CD4-positive, alpha-beta T cell treated with Interleukin-17A for 4 hours (primary cell): Measurements from ENCODE around the gene ERFL.
A peak's percentile ranks its signal among the peaks of the same experiment; 100 is the strongest.

Source experiments
- DNase-seq: peaks from one replicate; pipeline ENCODE4 v3.0.0-alpha.2; 2020; ENCODE audit warnings: mixed read lengths

ERFL gene

DNA sequence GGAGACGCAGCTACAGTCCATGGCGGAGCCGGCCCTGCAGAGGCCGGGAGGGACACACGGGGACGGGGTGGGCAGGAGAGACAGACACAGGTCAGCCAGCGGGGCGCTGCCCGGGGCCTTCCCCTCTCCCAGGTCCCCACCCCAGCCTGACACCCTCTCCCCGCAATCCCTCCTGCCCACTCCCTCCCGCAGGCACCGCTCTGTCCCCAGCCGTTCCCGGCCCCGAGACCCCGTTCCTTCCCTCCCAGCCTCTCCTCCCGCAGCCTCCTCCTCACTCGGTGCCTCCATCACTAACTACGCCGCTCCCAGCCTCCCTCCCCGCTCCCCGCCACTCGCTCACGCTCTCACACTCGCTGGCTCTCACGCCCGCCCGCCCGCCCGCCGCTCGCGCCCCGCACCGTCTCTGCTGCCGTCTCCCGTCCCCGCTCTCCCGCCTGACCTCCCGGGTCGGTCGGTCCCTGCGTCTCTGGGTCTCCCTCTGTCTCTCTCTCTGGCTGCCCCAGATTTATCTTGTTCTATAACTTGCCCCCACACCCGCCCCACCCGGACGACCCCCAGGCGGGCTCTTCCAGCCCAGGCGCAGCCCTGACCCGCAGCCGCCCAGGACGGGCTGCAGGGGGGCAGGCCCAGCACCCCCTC lies 15.2 kb downstream of the ERFL start:
- DNase-seq = peak; percentile 56

DNA sequence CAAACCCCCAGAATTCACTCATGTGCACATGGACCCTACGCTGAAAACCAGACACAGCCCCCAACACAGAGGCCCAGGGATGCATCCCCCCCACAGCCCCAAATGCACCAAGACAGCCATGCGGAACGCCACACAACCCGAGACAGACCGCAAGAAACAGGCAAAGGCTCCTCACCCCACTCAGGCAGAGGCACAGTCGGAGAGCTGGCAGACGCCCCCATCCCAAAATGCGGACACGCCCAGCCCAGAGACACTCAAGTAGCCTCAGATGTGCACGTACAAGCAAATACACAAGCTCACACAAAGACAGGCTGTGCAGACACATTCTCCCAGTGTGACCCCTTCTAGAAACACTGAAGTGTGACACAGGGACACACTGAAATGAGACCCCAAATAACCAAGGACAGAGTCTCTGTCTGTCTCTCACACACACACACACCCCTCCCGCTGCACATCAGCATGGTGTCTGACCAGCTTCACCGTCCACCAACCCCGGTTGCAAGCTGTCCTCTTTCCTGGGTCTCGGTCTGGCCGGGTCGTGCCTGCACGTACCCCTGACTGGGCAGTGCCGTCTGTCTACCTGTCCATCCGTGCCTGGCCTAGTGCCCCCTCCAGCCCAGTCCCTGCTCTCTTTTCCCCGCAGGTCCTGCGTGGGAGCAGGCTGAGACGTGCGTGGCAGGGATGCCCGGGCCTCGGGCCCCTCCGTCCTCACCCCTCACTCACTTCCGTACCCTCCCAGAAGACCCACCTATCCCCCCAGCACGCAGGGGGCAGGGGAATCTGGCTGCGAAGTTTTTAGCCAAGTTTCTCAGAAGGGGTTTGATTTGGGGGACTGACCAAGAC lies 16.1 kb downstream of the ERFL start:
- DNase-seq = peak; percentile 37

DNA sequence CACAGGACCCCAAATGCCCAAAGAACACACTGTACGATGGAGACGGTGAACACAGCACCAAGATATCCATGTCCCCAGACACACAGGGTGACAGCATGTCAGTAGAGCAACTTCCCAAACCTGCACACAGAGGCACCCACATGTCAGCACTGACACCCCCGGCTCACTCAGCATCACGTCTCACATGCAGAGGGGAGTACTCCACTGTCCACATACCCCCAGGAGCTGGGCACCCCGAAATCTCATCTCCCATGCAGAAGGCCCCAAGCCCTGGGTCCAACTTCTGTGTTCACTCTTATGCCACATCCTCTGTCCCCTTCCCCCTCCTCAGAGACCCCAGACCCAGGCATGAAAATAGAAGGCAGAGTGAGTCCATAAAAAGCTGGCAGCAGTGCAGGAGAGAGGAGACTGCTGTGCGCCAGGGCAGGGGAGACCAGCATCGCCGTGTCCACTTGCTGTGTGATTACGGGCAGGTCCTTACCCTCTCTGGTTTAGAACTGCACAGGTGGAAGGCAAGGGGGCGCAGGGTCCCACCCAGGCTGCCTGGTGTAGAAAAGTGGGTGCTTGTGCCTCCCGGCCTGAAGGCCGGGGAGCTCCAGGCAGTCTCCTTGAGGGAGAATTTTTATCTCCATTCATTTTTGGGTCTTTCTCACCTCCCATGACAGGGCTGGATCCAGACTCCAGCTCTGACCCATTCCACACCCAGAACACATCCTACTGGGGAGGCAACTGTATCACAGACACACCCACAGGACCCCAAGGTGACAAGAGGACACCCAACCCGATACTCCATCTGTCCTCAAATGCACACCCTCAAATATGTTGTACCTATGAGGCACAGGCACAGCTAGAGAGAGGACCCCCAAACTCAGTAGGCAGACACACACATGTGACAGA lies 17.0 kb downstream of the ERFL start:
- peak; percentile 41 for DNase-seq

DNA sequence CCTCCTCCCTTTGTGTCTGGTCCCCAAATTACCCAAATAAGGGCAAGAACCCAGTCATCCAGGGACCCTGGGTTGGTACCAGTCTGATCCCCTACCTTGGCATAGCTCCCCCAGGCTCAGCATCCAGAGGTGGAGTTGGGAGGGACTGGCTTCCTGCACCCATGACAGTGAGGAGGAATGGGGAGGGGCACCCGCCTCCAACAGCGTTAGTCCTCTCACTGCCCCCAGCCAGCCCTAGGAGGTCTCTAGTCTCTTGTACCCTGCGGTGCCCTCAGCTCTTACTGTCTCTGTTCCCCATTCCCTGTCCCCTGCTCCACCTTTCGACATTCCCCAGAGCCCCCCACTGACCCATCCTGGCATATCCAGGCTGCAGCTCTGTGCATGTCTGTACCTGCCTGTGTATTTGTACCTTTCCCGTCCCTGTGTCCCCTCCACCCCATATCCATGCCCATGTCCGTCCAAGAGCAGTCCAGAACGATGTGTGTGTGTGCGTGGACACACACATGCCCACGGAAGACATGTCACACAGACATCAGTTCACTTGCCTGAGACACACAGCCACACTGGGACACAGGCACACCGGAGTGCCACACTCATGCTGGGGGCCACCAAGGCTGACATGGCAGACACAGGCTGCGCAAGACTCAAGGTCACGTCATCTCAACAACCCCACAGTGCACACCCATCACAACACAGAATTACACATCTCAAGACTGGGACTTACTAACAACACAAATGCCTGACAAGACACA lies 17.8 kb downstream of the ERFL start:
- DNase-seq = peak; percentile 34

DNA sequence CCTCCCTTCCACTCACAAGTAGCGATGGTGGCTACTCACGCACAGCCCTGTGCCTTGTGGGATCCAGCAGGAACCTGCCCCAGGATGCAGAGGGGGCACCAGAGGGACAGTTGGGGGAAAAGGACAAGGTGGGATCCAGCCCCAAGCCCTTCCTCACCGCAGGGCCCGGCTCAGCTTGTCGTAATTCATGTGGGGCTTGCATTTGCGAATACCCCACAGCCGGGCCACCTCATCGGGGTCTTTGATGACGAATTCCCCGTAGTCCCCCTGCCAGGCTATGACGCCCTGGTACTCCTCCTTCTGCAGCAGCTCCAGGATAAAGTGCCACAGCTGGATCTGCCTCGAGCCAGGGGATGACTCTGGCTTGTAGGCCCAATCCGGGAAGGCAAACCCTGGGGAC lies 18.5 kb downstream of the ERFL start:
- DNase-seq = no peak

DNA sequence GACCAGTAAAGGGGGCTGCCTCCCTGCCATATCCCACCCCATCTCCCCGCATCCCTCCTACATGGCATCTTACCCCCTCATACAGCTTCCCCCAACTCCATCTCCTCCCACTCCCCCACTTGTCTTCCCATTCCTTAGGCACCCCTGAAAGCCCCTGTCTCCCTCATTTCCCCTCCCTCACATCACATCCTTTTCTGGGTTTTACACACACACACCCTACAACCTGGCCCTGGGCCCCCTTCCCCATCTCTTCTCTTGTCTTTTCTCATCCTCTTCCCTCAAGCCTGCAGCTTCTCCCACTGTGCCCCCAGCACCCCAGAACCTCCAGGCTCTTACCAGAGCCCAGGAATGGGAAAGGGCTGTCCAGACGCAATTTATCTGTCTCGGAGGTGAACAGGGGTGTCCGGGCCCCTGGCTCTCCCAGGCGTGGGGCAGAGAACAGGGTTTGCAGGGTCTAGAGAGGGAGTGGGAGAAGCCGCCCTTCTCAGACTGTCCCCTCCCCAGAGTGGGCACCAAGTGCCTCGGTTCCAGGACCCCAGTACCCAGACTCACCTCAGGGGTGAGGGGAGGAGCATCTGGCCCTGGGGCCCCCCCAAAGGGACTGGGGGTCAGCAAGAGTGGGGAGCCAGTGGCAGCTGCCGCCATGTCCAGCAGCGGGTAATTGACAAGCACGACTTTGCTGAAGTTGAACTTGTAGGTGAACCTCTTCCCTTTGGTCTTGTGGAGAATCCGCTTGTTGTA lies 19.4 kb downstream of the ERFL start:
- peak; percentile 17 for DNase-seq

DNA sequence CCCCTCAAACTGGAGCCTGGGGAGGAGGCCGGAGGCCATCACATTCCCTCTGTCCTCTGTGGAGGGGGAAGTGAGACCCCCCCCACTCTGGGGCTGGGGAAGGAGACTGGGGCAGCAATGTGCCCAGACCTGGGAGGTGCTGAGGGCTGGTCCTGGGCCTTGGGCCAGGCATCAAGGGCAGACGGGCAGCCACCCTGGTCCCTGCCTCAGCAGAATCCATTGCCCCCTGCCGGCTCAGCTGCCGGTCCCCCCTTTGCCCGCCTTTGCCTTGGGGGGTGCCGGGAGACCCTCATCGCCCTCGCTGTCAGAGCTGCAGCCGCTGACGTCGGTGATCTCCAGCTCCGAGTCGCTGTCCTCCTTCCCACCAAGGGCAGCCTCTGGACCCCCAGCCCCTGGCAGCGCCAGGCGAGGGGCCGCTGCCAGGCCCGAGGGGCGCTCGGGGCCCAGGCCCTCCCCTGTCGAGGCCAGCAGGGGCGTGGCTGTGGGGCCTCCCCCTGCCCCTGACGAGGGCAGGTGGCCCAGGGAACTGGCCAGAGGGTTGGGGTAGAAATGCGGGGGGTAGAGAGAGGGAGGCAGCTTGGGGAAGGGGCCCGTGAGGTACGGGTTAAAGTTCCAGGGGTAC lies 20.1 kb downstream of the ERFL start:
- DNase-seq = no peak

DNA sequence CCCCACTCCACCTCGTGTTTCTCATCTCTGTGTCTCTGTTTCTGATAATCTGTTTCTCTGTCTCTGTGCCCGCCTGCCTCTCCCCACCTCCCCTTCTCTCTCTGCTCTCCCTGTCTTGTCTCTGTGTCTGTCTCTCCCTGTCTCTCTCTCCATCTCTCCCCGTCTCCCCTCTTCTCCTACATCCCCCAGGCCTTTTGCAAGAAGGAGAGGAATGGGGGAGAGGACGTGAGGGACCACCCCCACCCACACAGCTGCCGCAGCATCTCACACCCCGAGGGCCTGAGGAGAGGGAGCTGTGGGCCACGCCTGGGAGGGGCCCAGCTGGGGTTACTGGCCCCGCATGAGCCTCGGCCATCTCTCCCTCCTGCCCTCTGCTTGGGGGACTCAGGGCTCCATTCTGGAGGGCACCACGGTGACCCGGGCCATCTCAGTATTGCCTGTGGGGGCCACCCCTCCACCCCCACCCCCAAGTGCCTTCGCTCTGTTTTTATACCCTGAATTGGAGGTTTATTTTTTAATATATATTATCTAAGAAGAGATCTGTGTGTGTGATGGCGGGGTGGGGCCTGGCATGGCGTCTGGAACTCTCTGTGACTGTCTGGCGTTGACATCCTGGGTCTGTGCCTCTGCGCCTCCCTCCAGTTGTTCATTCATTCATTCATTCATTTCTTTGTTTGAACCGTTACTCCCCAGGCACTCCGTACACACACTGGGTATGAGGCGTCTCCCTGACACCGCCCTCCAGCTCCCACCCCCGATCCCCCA lies 21.2 kb downstream of the ERFL start:
- no peak for DNase-seq

DNA sequence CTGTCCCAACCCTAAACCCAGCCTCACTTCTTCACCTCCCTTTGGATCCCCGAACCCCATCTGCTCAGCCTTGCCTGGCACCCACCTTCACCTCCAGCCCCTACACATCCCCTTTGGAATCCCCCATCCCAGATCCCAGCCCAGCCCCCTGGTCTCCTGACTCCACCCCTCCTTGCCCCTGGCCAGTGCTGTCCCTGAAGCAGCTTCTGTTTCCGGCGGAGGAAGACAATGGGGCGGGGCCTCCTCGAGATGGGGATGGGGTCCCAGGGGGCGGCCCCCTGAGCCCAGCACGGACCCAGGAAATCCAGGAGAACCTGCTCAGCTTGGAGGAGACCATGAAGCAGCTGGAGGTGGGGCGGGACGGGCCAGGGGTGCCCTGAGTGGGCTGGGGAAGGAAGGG lies 22.0 kb downstream of the ERFL start:
- DNase-seq = no peak

DNA sequence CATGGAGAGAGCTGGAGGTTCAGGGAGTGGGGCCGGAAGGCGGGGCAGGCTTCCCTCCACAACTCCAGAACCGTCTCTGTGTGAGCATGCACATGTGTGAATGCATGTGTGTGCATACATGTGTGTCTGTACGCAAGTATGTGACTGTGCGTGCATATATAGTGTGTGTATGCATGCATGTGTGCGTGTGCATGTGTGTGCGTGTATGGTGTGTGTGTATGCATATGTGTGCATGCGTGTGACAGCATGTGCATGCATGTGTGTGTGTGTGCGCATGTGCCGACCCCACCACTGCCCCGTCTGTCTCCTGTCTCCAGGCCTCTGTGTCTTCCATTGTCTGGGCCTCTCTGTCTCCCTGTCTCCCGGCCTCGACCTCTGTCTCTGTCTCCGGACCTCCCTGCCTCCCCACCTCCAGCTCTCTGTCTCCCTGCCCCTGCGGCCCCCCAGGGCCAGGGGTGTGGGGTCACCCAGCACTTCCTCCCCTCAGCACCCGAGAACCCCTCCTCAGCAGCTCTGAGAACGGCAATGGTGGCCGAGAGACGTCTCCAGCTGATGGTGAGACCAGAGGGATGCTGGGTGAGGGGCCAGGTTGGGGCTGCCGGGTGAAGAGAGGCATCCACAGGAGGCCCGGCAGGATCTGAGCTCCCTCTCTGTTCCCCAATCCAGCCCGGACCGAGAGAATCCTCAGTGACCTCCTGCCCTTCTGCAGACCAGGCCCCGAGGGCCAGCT lies 22.8 kb downstream of the ERFL start:
- DNase-seq = no peak

DNA sequence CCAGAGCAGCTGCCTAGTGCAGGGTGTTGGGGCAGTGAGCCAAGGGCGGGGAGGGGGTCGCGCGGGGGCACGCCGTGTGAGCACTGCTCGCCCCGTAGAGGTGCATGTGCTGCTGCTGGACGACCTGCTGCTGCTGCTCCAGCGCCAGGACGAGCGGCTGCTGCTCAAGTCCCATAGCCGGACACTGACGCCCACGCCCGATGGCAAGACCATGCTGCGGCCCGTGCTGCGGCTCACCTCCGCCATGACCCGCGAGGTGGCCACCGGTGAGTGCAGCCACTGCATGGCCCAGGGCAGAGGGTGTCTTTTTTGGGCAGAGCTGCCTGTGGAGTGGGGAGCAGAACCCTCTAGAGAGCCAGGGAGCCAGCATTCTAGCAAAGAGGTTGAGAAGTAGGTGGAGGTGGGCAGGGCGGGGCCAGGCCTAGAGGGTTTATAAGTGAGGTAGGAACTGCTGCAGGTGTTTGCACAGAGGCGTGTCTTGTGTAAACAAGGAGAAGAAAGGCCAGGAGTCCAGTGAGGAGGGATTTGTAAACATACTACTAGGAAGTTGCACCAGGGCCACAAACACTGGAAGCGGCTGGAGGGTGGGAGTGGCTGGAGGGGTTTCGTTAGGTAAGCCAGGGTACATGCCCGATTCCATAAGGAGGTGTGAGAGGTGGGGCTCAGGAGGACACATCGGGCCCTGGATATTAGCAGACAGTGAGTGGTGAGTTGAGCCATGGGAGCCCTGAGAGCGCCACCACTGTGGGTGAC lies 24.0 kb downstream of the ERFL start:
- DNase-seq = no peak

DNA sequence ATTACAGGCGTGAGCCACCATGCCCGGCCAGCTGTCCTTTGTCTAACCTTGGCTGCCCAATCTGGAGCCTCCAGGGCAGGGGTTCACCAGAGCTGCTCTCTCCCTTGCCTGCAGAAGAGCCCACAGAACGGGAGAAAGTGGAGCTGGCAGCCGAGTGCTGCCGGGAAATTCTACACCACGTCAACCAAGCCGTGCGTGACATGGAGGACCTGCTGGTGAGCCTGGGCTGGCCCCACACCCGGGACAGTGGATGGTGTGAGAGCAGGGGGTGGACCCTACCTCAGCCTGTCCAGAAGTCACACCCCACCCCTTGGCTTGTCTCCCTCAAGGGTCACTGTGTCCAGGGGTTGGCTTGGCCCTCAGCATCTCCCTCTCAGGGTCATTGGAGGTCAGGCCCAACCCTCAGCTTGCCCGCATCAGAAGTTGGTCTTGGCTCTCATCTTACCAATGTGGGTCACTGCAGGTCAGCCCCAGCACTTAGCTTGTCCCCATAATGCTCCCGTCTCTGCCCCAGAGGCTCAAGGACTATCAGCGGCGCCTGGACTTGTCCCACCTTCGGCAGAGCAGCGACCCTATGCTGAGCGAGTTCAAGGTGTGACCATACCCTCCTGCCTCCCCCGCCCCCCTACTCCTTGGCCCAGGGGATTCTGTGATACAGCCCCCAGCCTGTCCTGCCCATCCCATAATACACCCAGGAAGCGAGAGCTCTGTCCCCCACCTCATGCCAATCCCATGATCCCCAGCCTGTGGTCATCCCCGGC lies 24.9 kb downstream of the ERFL start:
- no peak for DNase-seq

DNA sequence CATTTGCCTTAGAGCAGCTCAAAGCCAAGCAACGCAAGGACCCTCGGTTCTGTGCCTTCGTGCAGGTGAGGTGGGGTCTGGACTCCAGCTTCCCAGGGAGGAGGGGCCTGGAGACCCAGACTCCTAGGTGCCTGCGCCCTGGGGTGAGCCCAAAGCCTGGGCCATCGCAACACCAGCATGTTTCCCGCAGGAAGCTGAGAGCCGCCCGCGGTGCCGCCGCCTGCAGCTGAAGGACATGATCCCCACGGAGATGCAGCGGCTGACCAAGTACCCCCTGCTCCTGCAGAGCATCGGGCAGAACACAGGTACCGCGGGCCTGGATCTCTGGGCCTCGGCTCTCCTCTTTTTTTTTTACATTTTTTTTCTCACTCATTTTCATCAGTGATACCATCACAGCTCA lies 25.7 kb downstream of the ERFL start:
- DNase-seq = no peak

DNA sequence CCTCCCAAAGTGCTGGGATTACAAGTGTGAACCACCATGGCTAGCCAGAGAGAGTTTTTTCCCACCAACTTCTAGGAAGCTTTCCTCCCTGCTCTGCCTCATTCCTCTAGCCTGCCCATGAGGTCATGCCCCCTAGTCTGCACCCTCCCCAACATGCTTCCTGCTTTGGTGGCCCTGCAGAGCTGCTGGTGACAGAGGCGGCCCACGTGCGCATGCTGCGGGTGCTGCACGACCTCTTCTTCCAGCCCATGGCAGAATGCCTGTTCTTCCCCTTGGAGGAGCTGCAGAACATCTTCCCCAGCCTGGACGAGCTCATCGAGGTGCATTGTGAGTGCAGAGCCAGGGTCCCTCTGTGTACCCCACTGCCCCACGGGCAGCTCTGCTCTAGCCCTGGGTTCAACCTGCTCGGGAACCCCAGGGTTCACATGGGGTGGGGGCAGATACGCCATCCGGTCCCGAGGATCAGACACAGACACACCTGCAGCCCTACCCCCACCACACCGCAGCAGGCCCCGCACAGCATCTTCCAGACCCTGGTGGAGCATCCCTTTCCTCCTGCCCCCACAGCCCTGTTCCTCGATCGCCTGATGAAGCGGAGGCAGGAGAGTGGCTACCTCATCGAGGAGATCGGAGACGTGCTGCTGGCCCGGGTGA lies 26.4 kb downstream of the ERFL start:
- no peak for DNase-seq

DNA sequence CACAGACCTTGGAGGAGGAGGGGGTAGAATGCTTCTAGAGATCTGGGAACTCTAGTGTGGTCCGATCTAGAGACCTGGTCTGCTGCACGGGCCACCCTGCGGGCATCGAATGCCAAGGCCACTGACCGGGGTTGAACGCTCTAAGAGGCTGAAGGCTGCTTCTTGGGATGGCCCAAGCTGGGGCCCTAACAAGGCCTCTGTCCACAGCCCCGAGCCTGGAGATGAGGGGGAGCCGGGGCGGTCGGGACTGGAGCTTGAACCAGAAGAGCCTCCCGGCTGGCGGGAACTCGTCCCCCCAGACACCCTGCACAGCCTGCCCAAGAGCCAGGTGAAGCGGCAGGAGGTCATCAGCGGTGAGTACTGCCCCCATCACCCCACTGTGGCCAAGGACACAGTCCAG lies 30.0 kb downstream of the ERFL start:
- no peak for DNase-seq

DNA sequence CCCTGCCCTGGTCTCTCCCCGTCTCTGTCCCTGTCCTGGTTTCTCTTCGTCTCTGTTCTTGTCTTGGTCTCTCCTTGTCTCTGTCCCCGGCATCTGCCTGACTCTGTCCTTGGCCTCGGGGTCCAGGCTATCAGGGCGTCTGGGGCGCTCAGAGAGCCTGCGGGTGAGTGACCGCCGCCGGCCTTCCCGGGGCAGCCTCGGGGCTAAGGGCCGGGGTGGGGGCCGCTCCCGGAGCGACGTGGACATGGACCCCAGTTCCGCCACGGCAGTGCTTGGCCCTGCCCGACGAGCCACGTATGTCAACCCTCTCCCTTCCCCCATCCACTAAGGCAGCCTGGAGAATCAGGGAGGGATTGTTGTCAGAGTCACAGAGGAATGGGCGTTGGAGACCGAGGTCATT lies 30.4 kb downstream of the ERFL start:
- DNase-seq = no peak

DNA sequence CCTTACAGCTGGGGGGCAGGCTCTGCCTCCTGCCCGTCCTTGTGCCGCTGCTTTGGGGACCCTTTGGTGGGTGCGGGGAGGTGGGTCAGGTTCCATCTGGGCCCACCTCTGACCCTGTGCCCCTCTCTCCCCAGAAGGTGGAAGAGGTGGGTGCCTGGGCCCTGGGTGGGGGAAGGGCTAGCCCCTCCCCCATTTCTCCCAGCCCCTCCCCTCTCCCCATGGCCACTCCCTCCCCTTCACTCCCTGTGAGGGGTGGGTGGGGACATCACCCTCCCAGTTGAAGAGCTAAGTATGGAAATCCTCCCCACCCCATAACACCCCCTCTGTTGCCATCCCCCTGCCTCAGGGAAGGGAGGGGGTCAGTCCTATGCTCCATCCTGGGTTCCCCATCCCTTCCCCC lies 31.1 kb downstream of the ERFL start:
- no peak for DNase-seq

DNA sequence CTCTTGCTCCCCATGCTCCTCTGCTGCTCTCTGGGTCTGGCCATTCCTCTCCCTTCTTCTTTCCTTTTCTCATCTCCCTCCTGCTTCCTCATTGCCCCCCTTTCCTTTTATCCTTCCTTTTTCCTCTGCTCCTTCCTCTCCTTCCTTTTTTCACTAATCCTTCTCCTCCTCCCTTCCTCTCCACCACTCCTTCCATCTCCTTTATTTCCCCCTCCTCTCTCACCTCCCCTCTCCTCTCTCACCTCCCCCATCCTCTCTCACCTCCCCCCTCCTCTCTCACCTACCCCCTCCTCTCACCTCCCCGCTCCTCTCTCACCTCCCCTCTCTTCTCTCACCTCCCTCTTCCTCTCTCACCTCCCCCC lies 31.7 kb downstream of the ERFL start:
- DNase-seq = no peak
